ENCODE results near the gene CMTM3.

The CMTM3 gene

GRCh38 chr16:66578651-66579531 lies 25.6 kb upstream of the CMTM3 start, which contains the start of gene CMTM2:
CMTM2 (plus strand) TSS chr16:66579463; CDS start chr16:66579608, 145 bp downstream.
- no peak for TF ChIP-seq Cebpa-rat (IDR thresholded peaks at IDR 0.05)
- Histone ChIP-seq H3K36me3 (peaks cover 0 to 12% (median 0%) of the 10 kb centered on the region in 11 experiments; a peak in 2 of 22 replicates), H3K4me2 (peak within 1 kb of the TSS; percentile 87 to 97 (median 93)), H3K27me3 (peaks cover 0 to 25% (median 0%) of the 10 kb centered on the region in 11 experiments; a peak in 8 of 22 replicates), H3K4me3 (peak within 1 kb of the TSS; percentile 37 to 65 (median 52)), H3K27ac (peak within 1 kb of the TSS in 9 of 11 experiments; percentile 12 to 90 (median 77); a peak in 18 of 22 replicates), H3K9me3 (replicated peaks in 1 of 11) (no peaks in the 10 kb centered on the region), H4K20me1 (no peaks in the 10 kb centered on the region), H3K4me1 (peaks cover 66 to 96% (median 91%) of the 10 kb centered on the region in 10 experiments), H3K9ac (peak within 1 kb of the TSS; percentile 42 to 76 (median 68); a peak in 21 of 22 replicates)

- Histone ChIP-seq H3K27ac (peak overlapping the region in 8 of 11 experiments; percentile 56 to 90 (median 78); a peak in 17 of 22 replicates), H4K20me1 (no peaks in the 10 kb centered on the region), H3K27me3 (peaks cover 0 to 25% (median 0%) of the 10 kb centered on the region in 11 experiments; a peak in 8 of 22 replicates), H3K9ac (peak overlapping the region in 10 of 11 experiments; percentile 14 to 71 (median 62); a peak in 17 of 22 replicates), H3K9me3 (replicated peaks in 1 of 11) (no peaks in the 10 kb centered on the region), H3K4me3 (peak overlapping the region in 7 of 10 experiments; percentile 32 to 59 (median 50); a peak in 12 of 20 replicates), H3K4me1 (peaks cover 73 to 100% (median 97%) of the 10 kb centered on the region in 10 experiments), H3K4me2 (peak overlapping the region; percentile 87 to 97 (median 93)), H3K36me3 (peaks cover 0 to 1% (median 0%) of the 10 kb centered on the region in 11 experiments; a peak in 1 of 22 replicates)
- TF ChIP-seq Cebpa-rat (IDR thresholded peaks at IDR 0.05) = no peak
Measured at GRCh38 chr16:66580605-66581209, 23.8 kb upstream of the CMTM3 start.

GRCh38 chr16:66581246-66581952 lies 23.1 kb upstream of the CMTM3 start:
- Histone ChIP-seq H4K20me1 (no peaks in the 10 kb centered on the region), H3K4me3 (peak overlapping the region in 7 of 10 experiments; percentile 32 to 59 (median 50); a peak in 12 of 20 replicates), H3K36me3 (no peaks in the 10 kb centered on the region), H3K27me3 (peaks cover 0 to 25% (median 0%) of the 10 kb centered on the region in 11 experiments; a peak in 8 of 22 replicates), H3K4me2 (peak overlapping the region; percentile 87 to 97 (median 93)), H3K9ac (peak overlapping the region in 10 of 11 experiments; percentile 14 to 71 (median 62); a peak in 17 of 22 replicates), H3K27ac (peak overlapping the region in 8 of 11 experiments; percentile 56 to 90 (median 78); a peak in 17 of 22 replicates), H3K9me3 (replicated peaks in 1 of 11) (no peaks in the 10 kb centered on the region), H3K4me1 (peaks cover 80 to 100% (median 100%) of the 10 kb centered on the region in 10 experiments)
- no peak for TF ChIP-seq Cebpa-rat (IDR thresholded peaks at IDR 0.05)

GRCh38 chr16:66585481-66586239 lies 18.8 kb upstream of the CMTM3 start:
- no peaks in the 10 kb centered on the region for H4K20me1 ChIP-seq
- H3K36me3 ChIP-seq = peaks cover 0 to 14% (median 0%) of the 10 kb centered on the region in 11 experiments; a peak in 2 of 22 replicates
- TF ChIP-seq Cebpa-rat (IDR thresholded peaks at IDR 0.05) = peak in 3 of 11 experiments; percentile 53 to 80 (median 57); a peak in 5 of 22 replicates
- H3K9ac ChIP-seq = peak overlapping the region in 10 of 11 experiments; percentile 59 to 85 (median 83); a peak in 18 of 22 replicates
- peaks cover 91 to 100% (median 99%) of the 10 kb centered on the region in 10 experiments for H3K4me1 ChIP-seq
- H3K27ac ChIP-seq = peak overlapping the region; percentile 14 to 91 (median 85); a peak in 20 of 22 replicates
- peak overlapping the region; percentile 83 to 98 (median 91) for H3K4me2 ChIP-seq
- H3K4me3 ChIP-seq = peak overlapping the region in 9 of 10 experiments; percentile 41 to 72 (median 66); a peak in 15 of 20 replicates
- no peaks in the 10 kb centered on the region for H3K27me3 ChIP-seq
- H3K9me3 ChIP-seq (replicated peaks in 1 of 11) = no peaks in the 10 kb centered on the region

GRCh38 chr16:66587881-66588600 lies 16.5 kb upstream of the CMTM3 start:
- Histone ChIP-seq H3K4me2 (peak overlapping the region; percentile 83 to 98 (median 91)), H4K20me1 (no peaks in the 10 kb centered on the region), H3K4me1 (peaks cover 78 to 90% (median 89%) of the 10 kb centered on the region in 10 experiments), H3K4me3 (peak overlapping the region; percentile 37 to 72 (median 65); a peak in 19 of 20 replicates), H3K9me3 (replicated peaks in 1 of 11) (no peaks in the 10 kb centered on the region), H3K27ac (peak overlapping the region; percentile 56 to 91 (median 85); a peak in 21 of 22 replicates), H3K27me3 (no peaks in the 10 kb centered on the region), H3K9ac (peak overlapping the region; percentile 59 to 85 (median 83)), H3K36me3 (peaks cover 0 to 14% (median 0%) of the 10 kb centered on the region in 11 experiments; a peak in 2 of 22 replicates)
- no peak for TF ChIP-seq Cebpa-rat (IDR thresholded peaks at IDR 0.05)

GRCh38 chr16:66588981-66589713 lies 15.4 kb upstream of the CMTM3 start:
- H3K4me2 ChIP-seq = peak overlapping the region; percentile 83 to 98 (median 91)
- H3K9ac ChIP-seq = peak overlapping the region; percentile 59 to 85 (median 83); a peak in 20 of 22 replicates
- TF ChIP-seq Cebpa-rat (IDR thresholded peaks at IDR 0.05) = no peak

More at GRCh38 chr16:66588981-66589713, 15.4 kb upstream of the CMTM3 start:
- H3K4me1 ChIP-seq = peaks cover 75 to 85% (median 82%) of the 10 kb centered on the region in 10 experiments
- H3K36me3 ChIP-seq = peaks cover 0 to 14% (median 0%) of the 10 kb centered on the region in 11 experiments; a peak in 2 of 22 replicates
- no peaks in the 10 kb centered on the region for H4K20me1 ChIP-seq
- H3K9me3 ChIP-seq (replicated peaks in 1 of 11) = no peaks in the 10 kb centered on the region
- no peaks in the 10 kb centered on the region for H3K27me3 ChIP-seq
- peak overlapping the region; percentile 9 to 72 (median 65); a peak in 16 of 20 replicates for H3K4me3 ChIP-seq
- peak overlapping the region in 10 of 11 experiments; percentile 60 to 91 (median 86); a peak in 20 of 22 replicates for H3K27ac ChIP-seq

Data from BLaER1 treated with 17β-estradiol and CSF1 and Interleukin-3, amounts not matched to agents 10 nM and 100 nM (cell line).